LHCN-M2 (cell line): Measurements from ENCODE around the gene MEAF6. TPM values are rescaled to one million over a fixed set of nuclear protein-coding genes. Genes with fewer than 3 reads are reported as not detected.
A peak's percentile ranks its signal among the peaks of the same experiment; 100 is the strongest.

Experiments
- DNase-seq: peaks from one replicate; pipeline ENCODE4 v3.0.0-alpha.2; 2012; ENCODE audit warnings: low read depth
- total RNA-seq: library from RNA; depleted of rRNA; stranded (reverse); fragments of >200 nt; gene quantifications from 2 replicates; pipeline ENCODE4 v1.2.3, GENCODE V29; 2014

MEAF6 gene
- total RNA-seq, 1 experiment from 2014 or later = 90.1 TPM

- no peak for DNase-seq
Measured at GRCh38 chr1:37474697-37475379, 39.7 kb downstream of the MEAF6 start.

GRCh38 chr1:37474046-37474696 lies 40.4 kb downstream of the MEAF6 start, which contains the start of gene ZC3H12A:
Gene ZC3H12A, plus strand, starts transcription at chr1:37474580. Its CDS starts 917 bp downstream, at chr1:37475497.
- peak; percentile 79 for DNase-seq

- no peak for DNase-seq
Measured at GRCh38 chr1:37473431-37474045, 41.0 kb downstream of the MEAF6 start.

GRCh38 chr1:37472994-37473393 lies 41.6 kb downstream of the MEAF6 start:
- no peak for DNase-seq

GRCh38 chr1:37472281-37472680 lies 42.3 kb downstream of the MEAF6 start:
- no peak for DNase-seq

GRCh38 chr1:37471345-37472231 lies 43.0 kb downstream of the MEAF6 start:
- peak; percentile 88 for DNase-seq

GRCh38 chr1:37469386-37469785 lies 45.2 kb downstream of the MEAF6 start:
- no peak for DNase-seq

GRCh38 chr1:37468037-37468436 lies 46.5 kb downstream of the MEAF6 start:
- DNase-seq = no peak

GRCh38 chr1:37465593-37466517 lies 48.7 kb downstream of the MEAF6 start:
- no peak for DNase-seq

- DNase-seq = no peak
Measured at GRCh38 chr1:37464443-37464842, 50.1 kb downstream of the MEAF6 start.

GRCh38 chr1:37461698-37462436 lies 52.7 kb downstream of the MEAF6 start:
- DNase-seq = no peak

- no peak for DNase-seq
Measured at GRCh38 chr1:37458551-37458950, 56.0 kb downstream of the MEAF6 start.

- no peak for DNase-seq
Measured at GRCh38 chr1:37456614-37457013, 58.0 kb downstream of the MEAF6 start.

GRCh38 chr1:37455516-37455915 lies 59.0 kb downstream of the MEAF6 start:
- DNase-seq = no peak

- DNase-seq = no peak
Measured at GRCh38 chr1:37453647-37454046, 60.9 kb downstream of the MEAF6 start.

GRCh38 chr1:37452416-37452815 lies 62.1 kb downstream of the MEAF6 start:
- no peak for DNase-seq

GRCh38 chr1:37449936-37450335 lies 64.6 kb downstream of the MEAF6 start:
- DNase-seq = no peak

GRCh38 chr1:37448691-37449417 lies 65.7 kb downstream of the MEAF6 start:
- no peak for DNase-seq

GRCh38 chr1:37448185-37448584 lies 66.4 kb downstream of the MEAF6 start:
- no peak for DNase-seq
